A549 treated with Mapracorat at 1 μM for 4 hours (cell line): Measurements from ENCODE around the gene RBP2. TPM values are rescaled to one million over a fixed set of nuclear protein-coding genes. Genes with fewer than 3 reads are reported as not detected.

Experiments
- total RNA-seq: library from RNA; stranded (reverse); fragments of 200-300 nt; extraction: Qiagen RNA extraction; gene quantifications from 5 replicates; pipeline ENCODE4 v1.2.3, GENCODE V29; 2022

RBP2 gene
- total RNA-seq: not detected in 5 replicates

DNA sequence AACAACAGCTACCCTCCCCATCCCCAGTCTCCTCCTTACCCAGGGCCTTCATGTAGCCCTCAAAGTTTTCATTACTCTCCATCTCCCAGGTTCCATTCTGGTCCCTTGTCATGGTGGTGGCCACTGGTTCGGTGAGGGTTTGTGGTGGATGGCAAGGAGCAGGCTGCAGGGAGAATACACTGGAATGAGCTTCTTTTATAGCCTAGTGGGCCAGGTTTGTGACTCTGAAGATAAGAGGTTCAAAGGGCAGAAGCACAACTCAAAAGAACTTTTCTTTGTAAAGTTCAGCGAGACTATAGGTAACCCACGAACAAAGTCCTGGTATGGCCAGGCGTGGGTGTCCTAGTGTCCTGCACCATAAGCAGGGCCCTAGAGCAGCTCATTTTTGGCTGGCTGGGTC lies at the start of gene RBP2:
TSS of gene RBP2 (minus strand) at position 169 of the 400 bp plus-strand sequence. CDS start at position 112, 57 bp downstream.

Other genes starting within 250 kb of the RBP2 start
- gene MRPS22, start 132.5 kb downstream of the RBP2 start, total RNA-seq: 42.3 to 49.1 TPM (median 43.4 TPM) in 5 replicates
- 58.6 to 70.9 TPM (median 68.1 TPM) in 5 replicates for gene COPB2, start 86.9 kb downstream of the RBP2 start, total RNA-seq
- 2.3 to 5.6 TPM (median 4.1 TPM) in 5 replicates for gene RBP1, start 63.2 kb upstream of the RBP2 start, total RNA-seq
- gene NMNAT3, start 201.5 kb upstream of the RBP2 start, total RNA-seq: 1.1 to 2.0 TPM (median 1.6 TPM) in 5 replicates